T-helper 2 cell treated with Interferon-gamma antibody and Interleukin-4, amounts not matched to agents 5 μg/mL and 100 μg/mL, for 36 hours (primary cell): Measurements from ENCODE around the gene YES1.
"Not testable (repeated sequence)": the region's sequence is repeated elsewhere in the genome, so short reads cannot be mapped to it uniquely, and the experiment has no call there.

Experiments
- DNase-seq: peaks from one replicate; pipeline ENCODE4 v3.0.0; 2021; ENCODE audit warnings: low spot score
- H3K27ac Mint-ChIP-seq: one replicate; pipeline ENCODE4 v1.8.0; 2021; ENCODE audit warnings: mild to moderate bottlenecking, mixed read lengths
- H3K27me3 Mint-ChIP-seq: one replicate; pipeline ENCODE4 v1.8.0; 2021; ENCODE audit warnings: low read depth, mixed read lengths
- H3K36me3 Mint-ChIP-seq: one replicate; pipeline ENCODE4 v1.8.0; 2021; ENCODE audit warnings: low read depth, mixed read lengths
- H3K4me1 Mint-ChIP-seq: one replicate; pipeline ENCODE4 v1.8.0; 2021; ENCODE audit warnings: low read depth, mixed read lengths
- H3K4me3 Mint-ChIP-seq: one replicate; pipeline ENCODE4 v1.8.0; 2022; ENCODE audit warnings: mild to moderate bottlenecking, moderate library complexity, mixed read lengths
- H3K9me3 Mint-ChIP-seq: one replicate; pipeline ENCODE4 v1.8.0; 2021; ENCODE audit warnings: mixed read lengths

YES1 gene

GRCh38 chr18:755506-755905, 56.5 kb downstream of the YES1 start:
- no peak overlapping the region for H3K27ac Mint-ChIP-seq
- H3K4me3 Mint-ChIP-seq: no peak overlapping the region
- H3K9me3 Mint-ChIP-seq: no peaks in the 10 kb centered on the region
- H3K36me3 Mint-ChIP-seq: peaks cover 18% of the 10 kb centered on the region
- no peaks in the 10 kb centered on the region for H3K4me1 Mint-ChIP-seq
- DNase-seq: no peak
- H3K27me3 Mint-ChIP-seq: no peaks in the 10 kb centered on the region

- H3K4me3 Mint-ChIP-seq: no peak overlapping the region
- no peak overlapping the region for H3K27ac Mint-ChIP-seq
- no peaks in the 10 kb centered on the region for H3K4me1 Mint-ChIP-seq
- no peaks in the 10 kb centered on the region for H3K9me3 Mint-ChIP-seq
- no peak for DNase-seq
- H3K27me3 Mint-ChIP-seq: no peaks in the 10 kb centered on the region
- H3K36me3 Mint-ChIP-seq: peaks cover 17% of the 10 kb centered on the region
Measured at GRCh38 chr18:754656-755055, 57.4 kb downstream of the YES1 start.

GRCh38 chr18:750456-750855, 61.6 kb downstream of the YES1 start:
- Mint-ChIP-seq H3K36me3 (peaks cover 20% of the 10 kb centered on the region), H3K4me3 (no peak overlapping the region), H3K27me3 (no peaks in the 10 kb centered on the region), H3K27ac (no peak overlapping the region), H3K9me3 (no peaks in the 10 kb centered on the region), H3K4me1 (peaks cover 3% of the 10 kb centered on the region)
- DNase-seq: no peak

GRCh38 chr18:744832-745597, 67.0 kb downstream of the YES1 start:
- no peak overlapping the region for H3K27ac Mint-ChIP-seq
- H3K36me3 Mint-ChIP-seq: peaks cover 24% of the 10 kb centered on the region
- DNase-seq: no peak
- H3K27me3 Mint-ChIP-seq: no peaks in the 10 kb centered on the region
- no peak overlapping the region for H3K4me3 Mint-ChIP-seq
- peaks cover 8% of the 10 kb centered on the region for H3K4me1 Mint-ChIP-seq
- H3K9me3 Mint-ChIP-seq: no peaks in the 10 kb centered on the region

DNA sequence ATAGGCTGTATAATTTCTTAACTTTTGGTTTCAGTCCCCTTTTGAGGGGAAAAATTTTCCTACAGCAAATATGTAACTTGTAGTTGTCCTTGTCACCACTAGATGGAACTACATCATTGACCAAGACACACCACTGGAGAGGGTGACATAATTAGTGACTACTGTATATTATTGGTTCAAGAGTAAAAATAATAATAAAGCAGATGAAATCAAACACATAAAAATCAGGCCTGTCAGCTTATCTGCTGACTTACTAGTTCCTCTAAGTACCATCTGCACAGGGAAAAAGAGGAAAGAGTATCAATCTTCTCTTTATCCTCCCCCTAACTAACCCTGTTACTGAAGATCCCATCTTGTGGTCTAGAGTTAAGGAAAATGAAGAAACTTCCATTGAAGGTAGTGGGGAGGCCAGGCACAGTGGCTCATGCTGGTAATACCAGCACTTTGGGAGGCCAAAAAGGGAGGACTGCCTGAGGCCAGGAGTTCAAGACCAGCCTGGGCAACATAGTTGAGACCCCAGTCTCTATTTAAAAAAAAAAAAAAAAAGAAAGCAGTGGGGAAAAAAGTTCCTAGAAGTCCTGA, 70.0 kb downstream of the YES1 start:
- Mint-ChIP-seq H3K4me3 (no peak overlapping the region), H3K27me3 (no peaks in the 10 kb centered on the region), H3K9me3 (no peaks in the 10 kb centered on the region), H3K27ac (peak overlapping the region; percentile 26), H3K4me1 (peaks cover 6% of the 10 kb centered on the region), H3K36me3 (peaks cover 19% of the 10 kb centered on the region)
- no peak for DNase-seq

DNA sequence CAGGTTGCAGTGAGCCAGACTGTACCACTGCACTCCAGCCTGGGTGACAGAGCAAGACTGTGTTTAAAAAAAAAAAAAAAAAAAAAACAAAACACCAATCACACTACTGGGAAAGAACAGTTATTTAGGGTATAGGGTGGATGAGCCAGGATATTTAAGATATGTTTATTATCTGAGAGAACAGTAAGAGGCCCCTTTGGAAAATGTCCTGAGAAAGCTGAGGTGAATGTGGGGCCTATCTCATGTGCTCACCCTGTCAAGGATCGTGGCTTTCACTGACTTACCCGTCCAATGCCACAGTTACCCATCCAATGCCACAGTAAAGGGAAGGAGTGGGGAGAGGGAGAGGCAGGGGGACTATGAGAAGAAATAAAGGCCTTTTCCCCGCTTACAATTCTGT, 79.7 kb downstream of the YES1 start:
- no peak overlapping the region for H3K27ac Mint-ChIP-seq
- no peaks in the 10 kb centered on the region for H3K27me3 Mint-ChIP-seq
- H3K36me3 Mint-ChIP-seq: peaks cover 38% of the 10 kb centered on the region
- DNase-seq: no peak
- no peak overlapping the region for H3K4me3 Mint-ChIP-seq
- peaks cover 7% of the 10 kb centered on the region for H3K4me1 Mint-ChIP-seq
- H3K9me3 Mint-ChIP-seq: no peaks in the 10 kb centered on the region

GRCh38 chr18:731185-731584, 80.9 kb downstream of the YES1 start:
- DNase-seq: no peak
- H3K9me3 Mint-ChIP-seq: no peaks in the 10 kb centered on the region
- no peak overlapping the region for H3K4me3 Mint-ChIP-seq
- H3K36me3 Mint-ChIP-seq: peaks cover 39% of the 10 kb centered on the region
- no peaks in the 10 kb centered on the region for H3K27me3 Mint-ChIP-seq
- H3K27ac Mint-ChIP-seq: peak overlapping the region; percentile 4
- H3K4me1 Mint-ChIP-seq: peaks cover 7% of the 10 kb centered on the region

DNA sequence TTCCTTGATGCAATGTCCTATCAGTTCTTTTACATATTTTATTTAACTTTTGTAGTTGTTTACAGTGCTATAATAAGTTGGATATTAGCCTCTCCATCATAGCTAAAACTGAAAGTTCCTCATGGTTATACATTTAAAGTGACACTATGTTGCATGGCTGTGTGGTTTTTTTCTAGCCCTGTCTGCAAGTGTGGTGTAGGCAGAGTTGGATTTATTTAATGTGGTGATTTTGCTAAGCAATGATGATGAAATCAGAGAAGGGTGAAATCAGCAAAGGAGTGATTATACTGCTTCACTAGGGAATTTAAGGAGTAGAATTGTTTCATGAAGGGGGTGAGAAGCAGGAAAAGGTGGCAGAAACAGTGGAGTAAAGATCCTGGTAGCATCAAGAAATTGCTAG, 81.3 kb downstream of the YES1 start:
- no peak for DNase-seq
- Mint-ChIP-seq H3K4me1 (peaks cover 7% of the 10 kb centered on the region), H3K9me3 (no peaks in the 10 kb centered on the region), H3K4me3 (no peak overlapping the region), H3K27me3 (no peaks in the 10 kb centered on the region), H3K27ac (peak overlapping the region; percentile 39), H3K36me3 (peaks cover 37% of the 10 kb centered on the region)

GRCh38 chr18:730120-730519, 81.9 kb downstream of the YES1 start:
- H3K36me3 Mint-ChIP-seq: peaks cover 33% of the 10 kb centered on the region
- not testable (repeated sequence) for H3K27ac Mint-ChIP-seq, DNase-seq

DNA sequence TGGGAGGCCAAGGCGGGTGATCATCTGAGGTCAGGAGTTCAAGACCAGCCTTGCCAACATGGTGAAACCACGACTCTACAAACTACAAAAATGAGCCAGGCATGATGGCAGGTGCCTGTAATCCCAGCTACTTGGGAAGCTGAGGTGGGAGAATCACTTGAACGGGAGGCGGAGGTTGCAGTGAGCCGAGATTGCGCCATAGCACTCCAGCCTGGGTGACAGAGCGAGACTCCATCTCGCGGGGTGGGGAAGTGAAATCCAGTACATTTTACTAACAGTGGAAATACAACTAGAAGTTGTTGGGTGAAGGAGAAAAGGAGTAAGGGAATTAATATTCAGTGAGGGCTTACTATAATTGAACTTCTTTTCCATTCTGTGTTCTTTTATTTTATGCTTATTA, 86.4 kb downstream of the YES1 start:
- DNase-seq: no peak
- peaks cover under 1% of the 10 kb centered on the region for H3K4me1 Mint-ChIP-seq
- no peaks in the 10 kb centered on the region for H3K9me3 Mint-ChIP-seq
- peak overlapping the region; percentile 31 for H3K27ac Mint-ChIP-seq
- H3K4me3 Mint-ChIP-seq: no peak overlapping the region
- H3K27me3 Mint-ChIP-seq: no peaks in the 10 kb centered on the region
- H3K36me3 Mint-ChIP-seq: peaks cover 29% of the 10 kb centered on the region

More at GRCh38 chr18:730120-730519, 81.9 kb downstream of the YES1 start:
- not testable (repeated sequence) for H3K9me3 Mint-ChIP-seq, H3K27me3 Mint-ChIP-seq, H3K4me3 Mint-ChIP-seq, H3K4me1 Mint-ChIP-seq

DNA sequence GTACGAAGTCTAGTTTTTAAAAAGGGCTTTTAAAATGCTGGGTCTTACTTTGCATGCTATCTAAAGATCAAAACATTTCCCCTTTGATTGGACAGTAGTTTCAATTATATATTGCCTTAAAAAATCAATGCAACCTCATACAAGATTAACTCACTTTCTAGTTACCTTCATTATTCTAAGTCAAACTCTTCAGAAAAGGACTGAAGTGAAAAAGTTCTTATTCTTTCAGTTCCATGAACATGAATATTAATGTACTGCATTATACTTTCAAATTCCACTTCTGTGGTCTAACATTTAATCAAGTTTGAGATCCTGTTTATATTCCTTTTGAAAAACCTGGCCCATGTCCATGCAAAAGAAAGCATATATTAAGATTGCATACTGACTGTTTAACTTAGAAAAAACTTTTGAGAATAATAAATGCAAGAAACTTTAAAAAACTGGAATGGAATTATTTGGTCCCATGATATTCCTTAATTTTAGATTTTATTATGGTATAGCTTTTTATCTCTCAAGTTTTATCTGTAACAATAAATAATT, 88.4 kb downstream of the YES1 start:
- Mint-ChIP-seq H3K27me3 (no peaks in the 10 kb centered on the region), H3K4me3 (no peak overlapping the region), H3K27ac (no peak overlapping the region), H3K9me3 (no peaks in the 10 kb centered on the region), H3K4me1 (no peaks in the 10 kb centered on the region), H3K36me3 (peaks cover 21% of the 10 kb centered on the region)
- DNase-seq: no peak

GRCh38 chr18:717003-717402, 95.0 kb downstream of the YES1 start:
- H3K36me3 Mint-ChIP-seq: peaks cover 3% of the 10 kb centered on the region
- no peak for DNase-seq
- H3K4me1 Mint-ChIP-seq: peaks cover 8% of the 10 kb centered on the region
- no peaks in the 10 kb centered on the region for H3K9me3 Mint-ChIP-seq
- no peak overlapping the region for H3K4me3 Mint-ChIP-seq
- H3K27ac Mint-ChIP-seq: no peak overlapping the region
- H3K27me3 Mint-ChIP-seq: no peaks in the 10 kb centered on the region

DNA sequence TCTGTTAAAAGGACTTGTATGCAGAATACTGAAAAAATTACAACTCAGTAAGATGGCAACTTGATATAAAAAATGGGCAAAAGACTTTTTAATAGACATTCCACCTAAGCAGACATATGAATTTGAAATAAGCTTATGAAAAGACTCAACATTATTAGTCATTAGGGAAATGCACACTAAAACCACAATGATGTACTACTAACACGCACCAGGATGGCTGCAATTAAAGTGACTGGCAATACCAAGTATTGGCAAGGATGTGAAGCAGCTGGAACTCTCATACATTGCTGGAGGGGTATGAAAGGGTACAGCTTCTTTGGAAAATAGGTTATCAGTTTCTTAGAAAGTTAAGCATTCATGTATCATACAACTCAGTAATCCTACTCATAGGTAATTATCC, 96.4 kb downstream of the YES1 start:
- Mint-ChIP-seq H3K4me3 (no peak overlapping the region), H3K4me1 (peaks cover 17% of the 10 kb centered on the region), H3K27ac (no peak overlapping the region), H3K27me3 (no peaks in the 10 kb centered on the region), H3K9me3 (no peaks in the 10 kb centered on the region), H3K36me3 (peaks cover 6% of the 10 kb centered on the region)
- no peak for DNase-seq

DNA sequence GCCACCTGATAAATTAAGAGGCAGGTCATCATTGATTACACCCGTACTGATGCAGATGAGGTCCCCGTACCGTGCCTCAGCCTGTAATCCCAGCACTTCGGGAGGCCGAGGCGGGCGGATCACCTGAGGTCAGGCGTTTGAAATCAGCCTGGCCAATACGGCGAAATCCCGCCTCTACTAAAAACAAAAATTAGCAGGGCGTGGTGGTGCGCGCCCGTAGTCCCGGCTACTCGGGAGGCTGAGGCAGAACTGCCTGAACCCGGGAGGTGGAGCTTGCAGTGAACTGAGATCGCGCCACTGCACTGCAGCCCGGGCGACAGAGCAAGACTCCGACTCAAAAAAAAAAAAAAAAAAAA, 98.9 kb downstream of the YES1 start:
- Mint-ChIP-seq H3K4me3 (peak overlapping the region; percentile 64), H3K9me3 (no peaks in the 10 kb centered on the region), H3K27ac (peak overlapping the region; percentile 36), H3K27me3 (no peaks in the 10 kb centered on the region), H3K4me1 (peaks cover 35% of the 10 kb centered on the region), H3K36me3 (peaks cover 18% of the 10 kb centered on the region)
- no peak for DNase-seq
